GM12878 (cell line): ENCODE measurements around the gene KAZN. TPM values are rescaled to one million over a fixed set of nuclear protein-coding genes. Genes with fewer than 3 reads are reported as not detected.
"Not testable (repeated sequence)": the region's sequence is repeated elsewhere in the genome, so short reads cannot be mapped to it uniquely, and the experiment has no call there.

Experiments
- ATAC-seq: fragments of 200-7000 bp; cut with Tn5 transposase; 3 replicates; pipeline ENCODE4 v1.9.1; 2020; ENCODE audit warnings: mild to moderate bottlenecking, moderate library complexity
- BruUV-seq: library from RNA; stranded (reverse); fragments of 400-500 nt; replicated peaks from 2 replicates; lab custom pipeline; 2021; lab: Mats Ljungman, UMichigan
- CTCF ChIA-PET: fragments of 300-600 bp; sonication (Branson Sonifier 250); formaldehyde crosslinking; extraction: SDS; loops from one replicate; lab custom pipeline; 2021; ENCODE audit warnings: inconsistent platforms; lab: Yijun Ruan, JAX
- POLR2A ChIA-PET: fragments of 350-600 bp; formaldehyde crosslinking; extraction: SDS; loops from one replicate; lab custom pipeline; 2021; ENCODE audit warnings: inconsistent platforms; lab: Charles Lee
- RAD21 ChIA-PET: fragments of 300-600 bp; sonication (Branson Sonifier 250); formaldehyde crosslinking; loops from one replicate; lab custom pipeline; 2023; ENCODE audit warnings: antibody characterized with exemption; ENCODE audit not compliant: unreplicated experiment; lab: Charles Lee
- SMC1A ChIA-PET: fragments of 300-600 bp; sonication (Branson Sonifier 250); formaldehyde crosslinking; loops from one replicate; lab custom pipeline; 2023; ENCODE audit not compliant: unreplicated experiment, uncharacterized antibody; lab: Charles Lee
- DNase-seq: peaks from one replicate; pipeline ENCODE4 v3.0.0-alpha.2; 2011; ENCODE audit warnings: low read depth, low spot score
- FAIRE-seq: peaks from 3 replicates; lab custom pipeline; 2011; peaks lifted over from hg19 to GRCh38; lab: Jason Lieb, UNC
- H2AFZ ChIP-seq: 2 replicates; pipeline ENCODE4 v1.6.0; 2011; ENCODE audit warnings: low read depth, low read length, control low read depth; ENCODE audit not compliant: control insufficient read depth
- H3K27ac ChIP-seq: 2 replicates; pipeline ENCODE4 v1.5.1; 2011; ENCODE audit warnings: control low read depth; ENCODE audit not compliant: control insufficient read depth, insufficient read depth
- H3K27me3 ChIP-seq, 2 experiments: replicated peaks in 1 of 2; 2 replicates each; pipeline versions ENCODE4 v1.6.0 to v1.6.1; 2011; ENCODE audit warnings: low read length in 1 of 2; ENCODE audit not compliant: control insufficient read depth in 2 of 2, insufficient read depth in 2 of 2
- H3K36me3 ChIP-seq, 2 experiments: 2 replicates each; pipeline ENCODE4 v1.5.1; 2011; ENCODE audit warnings: low read length in 1 of 2; ENCODE audit not compliant: control insufficient read depth in 2 of 2, insufficient read depth in 2 of 2
- H3K4me1 ChIP-seq: 2 replicates; pipeline ENCODE4 v1.6.1; 2011; ENCODE audit warnings: mild to moderate bottlenecking, low read length, moderate library complexity, mixed read lengths; ENCODE audit not compliant: control insufficient read depth, insufficient read depth
- H3K4me2 ChIP-seq: 2 replicates; pipeline ENCODE4 v1.6.0; 2011; ENCODE audit warnings: control low read depth; ENCODE audit not compliant: control insufficient read depth, insufficient read depth
- H3K4me3 ChIP-seq: fragments of 200-600 bp; sonication (generic); 2 replicates; pipeline ENCODE4 v1.5.1; 2016
- H3K79me2 ChIP-seq: 2 replicates; pipeline ENCODE4 v1.6.0; 2011; ENCODE audit warnings: low read length; ENCODE audit not compliant: control insufficient read depth, insufficient read depth
- H3K9ac ChIP-seq: 2 replicates; pipeline ENCODE4 v1.8.0; 2011; ENCODE audit warnings: low read length, control low read depth, mixed read lengths; ENCODE audit not compliant: control insufficient read depth, insufficient read depth
- H3K9me3 ChIP-seq: replicated peaks from 3 replicates; pipeline ENCODE4 v1.5.1; 2011; ENCODE audit warnings: mild to moderate bottlenecking, low read length; ENCODE audit not compliant: control insufficient read depth, insufficient read depth
- H4K20me1 ChIP-seq: 2 replicates; pipeline ENCODE4 v1.6.0; 2011; ENCODE audit not compliant: control insufficient read depth, insufficient read depth
- BMI1 ChIP-seq: fragments of 450-650 bp; IDR thresholded peaks from 2 replicates; pipeline ENCODE4 v1.6.1; 2016; ENCODE audit warnings: mild to moderate bottlenecking, moderate library complexity, borderline replicate concordance
- IRF3 ChIP-seq: fragments of 450-650 bp; IDR thresholded peaks from 2 replicates; pipeline ENCODE4 v1.6.1; 2014; ENCODE audit warnings: mild to moderate bottlenecking
- NFXL1 ChIP-seq: fragments of 450-650 bp; IDR thresholded peaks from 2 replicates; pipeline ENCODE4 v1.6.1; 2017; ENCODE audit warnings: antibody characterized with exemption, mild to moderate bottlenecking, borderline replicate concordance
- RAD51 ChIP-seq: fragments of 450-650 bp; IDR thresholded peaks from 2 replicates; pipeline ENCODE4 v1.6.1; 2016; ENCODE audit warnings: moderate library complexity, mild to moderate bottlenecking, inconsistent platforms
- RELB ChIP-seq: fragments of 450-650 bp; IDR thresholded peaks from 2 replicates; pipeline ENCODE4 v1.6.1; 2017; ENCODE audit warnings: low read depth, mild to moderate bottlenecking, moderate library complexity
- USF1 ChIP-seq: IDR thresholded peaks from 2 replicates; pipeline ENCODE4 v1.6.1; 2011; ENCODE audit warnings: borderline replicate concordance, low read depth, mild to moderate bottlenecking, moderate library complexity, mixed read lengths, low read length; ENCODE audit not compliant: insufficient read depth; ENCODE audit errors: extremely low read length
- YBX1 ChIP-seq: fragments of 450-650 bp; IDR thresholded peaks from 2 replicates; pipeline ENCODE4 v1.6.1; 2016; ENCODE audit warnings: antibody characterized with exemption
- ZBTB11 ChIP-seq: fragments of 450-650 bp; formaldehyde crosslinking; IDR thresholded peaks from 2 replicates; pipeline ENCODE4 v1.5.0; 2022; ENCODE audit warnings: mild to moderate bottlenecking, missing genetic modification characterization
- ZNF207 ChIP-seq: fragments of 450-650 bp; IDR thresholded peaks from 2 replicates; pipeline ENCODE4 v1.6.1; 2014; ENCODE audit warnings: antibody characterized with exemption, mild to moderate bottlenecking, borderline replicate concordance
- WGBS: methylation state at CpG from one replicate; pipeline ENCODE4 v1.1.6; 2016; ENCODE audit warnings: low lambda C conversion rate; ENCODE audit not compliant: insufficient replicate concordance, insufficient coverage; ENCODE audit errors: missing lambda C conversion rate; 5-methylcytosine and 5-hydroxymethylcytosine counted together
- in situ Hi-C: fragments of 300-500 bp; cut with MboI; formaldehyde crosslinking; loops from 9 replicates; pipeline ENCODE4 v1.14.3; 2018; ENCODE audit warnings: mixed read lengths
- intact Hi-C: fragments of 100-400 bp; cut with micrococcal nuclease; formaldehyde crosslinking; loops from one replicate; pipeline ENCODE4 v1.14.2; 2022; ENCODE audit not compliant: unreplicated experiment
- polyA plus RNA-seq, 11 experiments: library from polyadenylated mRNA; depleted of rRNA in 4 of 11; unstranded in 6 of 11; stranded (reverse) in 5 of 11; fragments of >200 nt; fragmentation: Nextera tagmentation in 4 of 11; fragmentation: Illumina TruSeq in 1 of 11; extraction: Ambion mirVana in 4 of 11; extraction: Trizol in 1 of 11; gene quantifications; 1 replicate in 1 of 11; 2 replicates in 10 of 11; pipeline versions ENCODE4 v1.2.1 to v1.2.3, GENCODE V29; 2011 to 2016; ENCODE audit warnings: inconsistent platforms in 2 of 11, missing spikeins in 2 of 11, low read depth in 1 of 11
- total RNA-seq, 4 experiments: library from RNA; depleted of rRNA in 3 of 4; stranded (reverse); fragments of >200 nt in 3 of 4; fragmentation: Illumina TruSeq in 1 of 4; extraction: Trizol in 1 of 4; gene quantifications; 2 replicates each; pipeline versions ENCODE4 v1.2.1 to v1.2.3, GENCODE V29; 2013 to 2021

The KAZN gene
- total and polyA plus RNA-seq, 10 of the 15 experiments (the other 5 are each of a cell fraction or from before 2014, with no cell fraction given): 0.72 to 4.0 (median 1.2) TPM

- DNase-seq, FAIRE-seq, RAD21 ChIA-PET, BruUV-seq, H3K27me3 ChIP-seq, H3K36me3 ChIP-seq, H3K27ac ChIP-seq, H3K4me1 ChIP-seq, H3K9me3 ChIP-seq, H3K9ac ChIP-seq, H4K20me1 ChIP-seq, H3K4me3 ChIP-seq, H2AFZ ChIP-seq, POLR2A ChIA-PET, SMC1A ChIA-PET, H3K4me2 ChIP-seq, in situ Hi-C loops, ATAC-seq, H3K79me2 ChIP-seq: not testable (repeated sequence)
- TF ChIP-seq RAD51: peak; percentile 33; the same call in 1 of the 2 replicates
- intact Hi-C loops: loop anchor here (10.0 kb wide), 2 partner anchors 126 to 1076 kb away; no protein-coding TSS in a partner anchor
- CTCF ChIA-PET: interaction anchor here (0.6 to 2.6 kb wide), 2 partner anchors 13 to 247 kb away, joined by 3 to 11 read pairs; no protein-coding TSS in a partner anchor
- 53% methylated on average over 5 of the region's 5 CpGs for WGBS
Measured at GRCh38 chr1:15040685-15041084, 442.2 kb downstream of the KAZN start.

DNA sequence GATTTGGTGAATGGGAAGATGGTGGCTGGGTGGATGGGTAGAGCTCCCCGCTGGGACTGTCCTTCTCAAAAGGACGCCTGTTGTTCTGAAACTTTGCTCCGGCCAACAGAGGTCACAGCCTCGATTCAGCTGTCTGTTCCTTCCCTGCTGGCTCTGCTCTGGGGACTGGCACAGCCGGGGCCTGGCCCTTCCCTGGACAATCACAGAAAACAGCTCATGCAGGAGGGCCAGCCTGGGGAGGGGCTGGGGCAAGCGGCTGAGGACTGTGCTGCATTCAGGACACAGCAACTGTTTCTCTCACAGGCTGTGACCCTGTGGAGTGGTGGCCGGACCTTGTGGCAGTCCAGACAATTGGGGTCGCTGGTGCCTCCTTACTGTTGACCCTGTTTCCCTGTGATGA lies 444.4 kb downstream of the KAZN start:
- DNase-seq (no peak), ATAC-seq (no peak), FAIRE-seq (no peak)
- H3K27me3 ChIP-seq: no peaks in the 10 kb centered on the region
- in situ Hi-C loops: no loop called here
- no peak overlapping the region for H3K4me2 ChIP-seq
- H3K79me2 ChIP-seq: no peaks in the 10 kb centered on the region
- BruUV-seq: no TSS peak
- no peak overlapping the region for H2AFZ ChIP-seq
- SMC1A ChIA-PET: no interaction called here
- CTCF ChIA-PET: interaction anchor here (0.6 to 2.6 kb wide), 3 partner anchors 15 to 193 kb away, joined by 3 to 11 read pairs (median 4); no protein-coding TSS in a partner anchor
- H3K9me3 ChIP-seq: no peaks in the 10 kb centered on the region
- H4K20me1 ChIP-seq: no peaks in the 10 kb centered on the region; the same call in 1 of the 2 replicates
- intact Hi-C loops: loop anchor here (10.0 kb wide), 2 partner anchors 128 to 1078 kb away; no protein-coding TSS in a partner anchor
- POLR2A ChIA-PET: no interaction called here
- WGBS: 24% methylated on average over 8 of the region's 8 CpGs
- no peaks in the 10 kb centered on the region for H3K4me1 ChIP-seq
- no peak overlapping the region for H3K9ac ChIP-seq
- H3K27ac ChIP-seq: no peak overlapping the region
- RAD21 ChIA-PET: interaction anchor here (0.7 kb wide), 1 partner anchor 218 kb away, joined by 4 read pairs; no protein-coding TSS in a partner anchor
- H3K4me3 ChIP-seq: no peak overlapping the region
- no peaks in the 10 kb centered on the region for H3K36me3 ChIP-seq
- TF ChIP-seq RELB (no peak), ZNF207 (no peak), NFXL1 (no peak), USF1 (no peak), YBX1 (no peak), ZBTB11 (no peak), IRF3 (no peak), BMI1 (no peak)
